ENCODE data around the gene CAP2. TPM values are rescaled to one million over a fixed set of nuclear protein-coding genes. Genes with fewer than 3 reads are reported as not detected.

CAP2 gene
- total RNA-seq, 1 donor from 2014 or later, result 15.5 TPM

GRCh38 chr6:17460862-17461261 is 67.5 kb downstream of the CAP2 start:
- Mint-ChIP-seq H3K36me3 (ENCODE audit: insufficient read depth) (peaks cover 6% of the 10 kb centered on the region), H3K4me3 (ENCODE audit: low read depth) (no peak overlapping the region)

GRCh38 chr6:17466147-17466546 is 72.8 kb downstream of the CAP2 start:
- Mint-ChIP-seq H3K27me3 (no peaks in the 10 kb centered on the region), H3K4me3 (ENCODE audit: low read depth) (no peak overlapping the region), H3K4me1 (ENCODE audit: low read depth) (no peaks in the 10 kb centered on the region), H3K27ac (no peak overlapping the region), H3K9me3 (ENCODE audit: low read depth) (no peaks in the 10 kb centered on the region), H3K36me3 (ENCODE audit: insufficient read depth) (peaks cover 18% of the 10 kb centered on the region)
- TF ChIP-seq CTCF (IDR thresholded peaks at IDR 0.05; ENCODE audit: unreplicated experiment), result no peak
- no peak for DNase-seq (ENCODE audit: low spot score, unreplicated experiment)

More at GRCh38 chr6:17460862-17461261, 67.5 kb downstream of the CAP2 start:
- no peaks in the 10 kb centered on the region for H3K27me3 Mint-ChIP-seq
- H3K27ac Mint-ChIP-seq, result no peak overlapping the region
- no peak for DNase-seq (ENCODE audit: low spot score, unreplicated experiment)
- H3K9me3 Mint-ChIP-seq (ENCODE audit: low read depth), result no peaks in the 10 kb centered on the region
- TF ChIP-seq CTCF (IDR thresholded peaks at IDR 0.05; ENCODE audit: unreplicated experiment), result no peak
- no peaks in the 10 kb centered on the region for H3K4me1 Mint-ChIP-seq (ENCODE audit: low read depth)

GRCh38 chr6:17466707-17467106 is 73.3 kb downstream of the CAP2 start:
- H3K4me1 Mint-ChIP-seq (ENCODE audit: low read depth), result no peaks in the 10 kb centered on the region
- no peaks in the 10 kb centered on the region for H3K27me3 Mint-ChIP-seq
- DNase-seq (ENCODE audit: low spot score, unreplicated experiment), result no peak
- no peaks in the 10 kb centered on the region for H3K9me3 Mint-ChIP-seq (ENCODE audit: low read depth)
- no peak overlapping the region for H3K27ac Mint-ChIP-seq
- H3K4me3 Mint-ChIP-seq (ENCODE audit: low read depth), result no peak overlapping the region
- no peak for TF ChIP-seq CTCF (IDR thresholded peaks at IDR 0.05; ENCODE audit: unreplicated experiment)
- peaks cover 18% of the 10 kb centered on the region for H3K36me3 Mint-ChIP-seq (ENCODE audit: insufficient read depth)

DNA sequence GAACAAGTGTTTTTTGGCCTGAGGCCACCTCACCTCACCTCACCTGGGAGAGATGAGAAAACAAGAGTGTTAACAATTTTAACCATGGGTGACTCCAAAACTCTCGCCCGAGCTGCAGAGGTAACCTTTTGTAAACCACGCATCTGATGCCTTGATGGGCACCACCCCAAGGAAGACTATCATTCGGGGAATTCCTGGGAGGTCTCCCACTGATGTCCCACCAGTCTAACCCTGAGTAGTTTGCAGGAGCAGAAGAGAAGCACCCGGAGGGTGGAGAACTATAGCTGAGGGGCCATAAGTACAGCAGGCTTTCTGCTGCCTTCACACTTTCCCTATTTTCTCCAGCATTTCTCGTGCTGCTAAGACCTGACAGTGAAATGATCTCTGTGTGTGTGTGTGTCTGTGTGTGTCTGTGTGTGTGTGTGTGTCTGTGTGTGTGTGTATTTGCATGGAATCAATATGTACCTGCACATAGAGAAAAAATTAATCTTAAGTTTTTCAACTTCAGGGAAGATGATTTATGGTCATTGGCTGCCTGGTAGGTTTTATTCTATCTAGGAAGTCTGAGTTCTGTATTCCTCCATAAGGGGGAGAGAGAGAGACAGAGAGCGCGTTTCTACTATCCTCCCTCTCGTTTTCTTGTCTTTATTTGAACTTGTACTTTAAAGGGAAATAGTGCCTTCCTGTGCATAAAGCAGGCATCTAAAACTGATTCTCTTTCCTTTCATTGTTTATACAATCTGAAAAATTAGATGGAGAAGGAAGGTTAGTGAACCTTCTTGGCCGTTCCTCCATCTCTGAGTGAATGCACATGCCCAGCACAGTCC is 75.8 kb downstream of the CAP2 start:
- H3K27ac Mint-ChIP-seq, result no peak overlapping the region
- H3K9me3 Mint-ChIP-seq (ENCODE audit: low read depth), result no peaks in the 10 kb centered on the region
- H3K36me3 Mint-ChIP-seq (ENCODE audit: insufficient read depth), result peaks cover 15% of the 10 kb centered on the region
- H3K27me3 Mint-ChIP-seq, result no peaks in the 10 kb centered on the region
- peaks cover 16% of the 10 kb centered on the region for H3K4me1 Mint-ChIP-seq (ENCODE audit: low read depth)
- no peak for DNase-seq (ENCODE audit: low spot score, unreplicated experiment)
- peak; percentile 20 for TF ChIP-seq CTCF (IDR thresholded peaks at IDR 0.05; ENCODE audit: unreplicated experiment)
- no peak overlapping the region for H3K4me3 Mint-ChIP-seq (ENCODE audit: low read depth)

DNA sequence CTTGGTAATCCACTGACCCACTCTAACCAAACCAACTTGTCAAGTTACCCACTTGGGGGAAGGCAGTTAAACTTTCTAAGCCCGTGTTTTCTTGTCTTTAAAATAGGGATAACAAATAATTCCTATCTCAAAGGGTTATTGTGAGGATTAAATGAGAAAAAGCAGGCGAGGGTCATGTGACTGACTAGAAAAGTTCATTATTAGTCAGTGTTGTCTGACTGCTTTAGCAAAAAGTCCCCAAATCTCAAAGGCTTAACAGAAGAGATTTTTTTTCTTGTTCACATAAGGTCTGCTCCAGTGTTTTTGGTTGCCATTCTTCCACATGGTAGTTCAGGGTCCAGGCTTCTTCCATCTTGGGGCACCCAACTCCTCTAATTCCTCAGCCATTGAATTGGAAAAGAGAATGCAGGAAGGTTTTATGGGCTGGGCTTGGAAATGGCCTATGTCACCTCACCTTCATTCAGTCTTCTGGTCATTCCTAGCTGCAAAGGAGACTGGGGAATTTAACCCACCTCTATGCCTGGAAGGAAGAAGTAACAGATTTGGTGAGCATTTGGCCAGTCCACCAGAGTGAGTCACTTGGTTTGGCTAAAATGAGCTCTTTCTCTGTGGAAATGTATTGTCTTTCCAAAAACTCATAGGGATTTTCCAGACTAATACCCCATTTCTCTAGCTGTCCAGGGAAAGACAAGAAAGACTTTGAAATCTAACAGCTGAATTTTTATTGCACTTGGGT is 77.0 kb downstream of the CAP2 start:
- no peak for TF ChIP-seq CTCF (IDR thresholded peaks at IDR 0.05; ENCODE audit: unreplicated experiment)

More for the DNA sequence above, 77.0 kb downstream of the CAP2 start:
- H3K9me3 Mint-ChIP-seq (ENCODE audit: low read depth), result no peaks in the 10 kb centered on the region
- H3K36me3 Mint-ChIP-seq (ENCODE audit: insufficient read depth), result peaks cover 15% of the 10 kb centered on the region
- no peak for DNase-seq (ENCODE audit: low spot score, unreplicated experiment)
- H3K4me3 Mint-ChIP-seq (ENCODE audit: low read depth), result no peak overlapping the region
- no peaks in the 10 kb centered on the region for H3K27me3 Mint-ChIP-seq
- peaks cover 19% of the 10 kb centered on the region for H3K4me1 Mint-ChIP-seq (ENCODE audit: low read depth)
- no peak overlapping the region for H3K27ac Mint-ChIP-seq
